ENCODE results near the gene SLC39A5. TPM values are rescaled to one million over a fixed set of nuclear protein-coding genes. Genes with fewer than 3 reads are reported as not detected.

The SLC39A5 gene
- total RNA-seq, 1 donor from 2014 or later, result not detected

GRCh38 chr12:56216461-56216860, 13.4 kb upstream of the SLC39A5 start:
- no peak overlapping the region for H3K4me3 ChIP-seq
- H3K9me3 ChIP-seq, result no peaks in the 10 kb centered on the region
- no peaks in the 10 kb centered on the region for H3K27me3 ChIP-seq
- peaks cover 52 to 59% of the 10 kb centered on the region in 2 donors for H3K36me3 ChIP-seq
- TF ChIP-seq CTCF (IDR thresholded peaks at IDR 0.05), result no peak
- intact Hi-C loops (cut with DNase I), result no loop called here
- no peak for DNase-seq (ENCODE audit: low spot score in 2 of 2)
- no peak overlapping the region for H3K27ac ChIP-seq
- H3K4me1 ChIP-seq, result peaks cover 15 to 20% of the 10 kb centered on the region in 2 donors

- no peaks in the 10 kb centered on the region for H3K9me3 ChIP-seq
- no peak for TF ChIP-seq CTCF (IDR thresholded peaks at IDR 0.05)
- H3K27ac ChIP-seq, result peak overlapping the region; percentile 98 to 100
- peak overlapping the region in 1 of 2 donors; percentile 70 for H3K4me3 ChIP-seq
- peaks cover 18 to 25% of the 10 kb centered on the region in 2 donors for H3K36me3 ChIP-seq
- H3K4me1 ChIP-seq, result peaks cover 17 to 42% of the 10 kb centered on the region in 2 donors
- intact Hi-C loops (cut with DNase I), result loop anchor here (2.0 kb wide), 1 partner anchor 13 kb away; no protein-coding TSS in a partner anchor
- no peak for DNase-seq (ENCODE audit: low spot score in 2 of 2)
- no peaks in the 10 kb centered on the region for H3K27me3 ChIP-seq
Observed at GRCh38 chr12:56219840-56220239, 10.0 kb upstream of the SLC39A5 start.

GRCh38 chr12:56220611-56221231, 9.1 kb upstream of the SLC39A5 start:
- Histone ChIP-seq H3K27ac (peak overlapping the region; percentile 98 to 100), H3K4me1 (peaks cover 17 to 44% of the 10 kb centered on the region in 2 donors), H3K9me3 (no peaks in the 10 kb centered on the region), H3K36me3 (peaks cover 10 to 16% of the 10 kb centered on the region in 2 donors), H3K4me3 (peak overlapping the region; percentile 70 to 92), H3K27me3 (no peaks in the 10 kb centered on the region)
- DNase-seq (ENCODE audit: low spot score in 2 of 2), result no peak
- intact Hi-C loops (cut with DNase I), result loop anchor here (2.0 kb wide), 1 partner anchor 14 kb away; no protein-coding TSS in a partner anchor
- TF ChIP-seq CTCF (IDR thresholded peaks at IDR 0.05), result no peak

GRCh38 chr12:56221232-56221756, 8.6 kb upstream of the SLC39A5 start:
- Histone ChIP-seq H3K9me3 (no peaks in the 10 kb centered on the region), H3K27me3 (no peaks in the 10 kb centered on the region), H3K4me1 (peaks cover 17 to 44% of the 10 kb centered on the region in 2 donors), H3K36me3 (peaks cover 10 to 11% of the 10 kb centered on the region in 2 donors), H3K4me3 (peak overlapping the region; percentile 70 to 92), H3K27ac (peak overlapping the region; percentile 98 to 100)
- intact Hi-C loops (cut with DNase I), result loop anchor here (2.0 kb wide), 1 partner anchor 14 kb away; no protein-coding TSS in a partner anchor
- TF ChIP-seq CTCF (IDR thresholded peaks at IDR 0.05), result no peak
- peak in 1 of 2 donors; percentile 91 for DNase-seq (ENCODE audit: low spot score in 2 of 2)

- peaks cover 17 to 44% of the 10 kb centered on the region in 2 donors for H3K4me1 ChIP-seq
- intact Hi-C loops (cut with DNase I), result loop anchor here (2.0 kb wide), 1 partner anchor 15 kb away; no protein-coding TSS in a partner anchor
- no peaks in the 10 kb centered on the region for H3K9me3 ChIP-seq
- no peaks in the 10 kb centered on the region for H3K27me3 ChIP-seq
- peak; percentile 94 to 99 for DNase-seq (ENCODE audit: low spot score in 2 of 2)
- peaks cover 5 to 8% of the 10 kb centered on the region in 2 donors for H3K36me3 ChIP-seq
- peak; percentile 11 to 25 (median 21) for TF ChIP-seq CTCF (IDR thresholded peaks at IDR 0.05)
- H3K27ac ChIP-seq, result peak within 1 kb of the TSS; percentile 98 to 100
- H3K4me3 ChIP-seq, result peak within 1 kb of the TSS; percentile 70 to 92
Observed at GRCh38 chr12:56221757-56222530, 7.9 kb upstream of the SLC39A5 start, which contains the start of gene RNF41. TSS of gene RNF41 (minus strand) at chr12:56221922. CDS start at chr12:56214047, 7,875 bp downstream.

All from ascending aorta (tissue), 2 donors.